ENCODE results near the gene ADAM10.

Gene ADAM10

GRCh38 chr15:58715266-58715917, 34.1 kb downstream of the ADAM10 start:
- DNase-seq (ENCODE audit: low spot score), result no peak

- no peak for DNase-seq (ENCODE audit: low spot score)
Observed at GRCh38 chr15:58710701-58711100, 38.8 kb downstream of the ADAM10 start.

- DNase-seq (ENCODE audit: low spot score), result no peak
Observed at GRCh38 chr15:58707397-58707796, 42.1 kb downstream of the ADAM10 start.

DNA sequence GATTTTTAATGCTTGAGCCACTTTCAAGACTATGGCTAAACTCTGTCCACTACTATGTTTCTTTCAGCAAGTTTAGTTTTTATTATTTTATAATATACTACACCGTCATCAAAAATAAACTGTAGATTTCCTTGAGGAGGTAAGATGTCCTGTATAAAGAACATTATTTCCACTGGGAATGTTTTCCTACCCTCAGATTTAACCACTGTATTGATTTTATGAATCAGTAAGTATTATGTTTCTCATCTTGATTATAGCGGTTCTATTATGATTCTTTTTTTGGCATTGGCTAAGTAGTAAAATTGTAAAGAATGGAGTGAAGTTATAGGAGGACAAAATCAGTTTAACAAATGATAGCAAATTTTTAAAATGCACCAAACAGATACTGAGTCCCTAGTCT, 44.4 kb downstream of the ADAM10 start:
- DNase-seq (ENCODE audit: low spot score), result no peak

DNA sequence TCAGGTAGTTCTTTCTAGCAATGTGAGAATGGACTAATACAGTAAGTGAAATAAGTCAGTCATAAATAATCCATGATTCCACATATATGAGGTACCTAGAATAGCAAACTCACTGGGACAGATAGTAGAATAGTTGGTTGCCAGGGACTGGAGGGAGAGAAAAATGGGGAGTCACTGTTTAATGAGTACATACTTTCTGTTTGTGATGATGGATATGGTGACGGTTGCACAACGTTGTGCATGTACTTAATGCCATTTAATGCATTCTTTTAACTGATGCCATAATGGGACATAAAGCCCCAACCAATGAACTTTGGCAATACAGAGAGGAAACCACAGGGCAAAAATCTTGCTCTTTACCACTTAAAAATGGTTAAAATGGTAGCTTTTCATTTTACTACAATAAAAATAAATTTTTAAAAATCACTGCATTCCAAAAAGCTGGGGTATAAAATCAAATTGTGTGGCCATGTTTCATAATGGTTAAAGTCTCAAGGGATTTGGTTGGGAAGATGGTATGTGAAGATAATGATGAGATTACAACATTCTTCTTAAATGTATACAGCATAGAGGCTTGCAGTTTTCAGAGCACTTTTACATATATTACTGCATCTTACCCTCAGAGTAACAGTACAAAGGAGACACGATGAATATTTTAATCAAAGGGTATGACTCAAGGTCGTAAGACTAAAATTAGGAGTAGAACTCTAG, 45.2 kb downstream of the ADAM10 start:
- no peak for DNase-seq (ENCODE audit: low spot score)

- DNase-seq (ENCODE audit: low spot score), result no peak
Observed at GRCh38 chr15:58703610-58704009, 45.9 kb downstream of the ADAM10 start.

GRCh38 chr15:58702233-58702632, 47.3 kb downstream of the ADAM10 start:
- no peak for DNase-seq (ENCODE audit: low spot score)

- DNase-seq (ENCODE audit: low spot score), result no peak
Observed at GRCh38 chr15:58701376-58701775, 48.1 kb downstream of the ADAM10 start.

GRCh38 chr15:58699769-58700168, 49.7 kb downstream of the ADAM10 start:
- no peak for DNase-seq (ENCODE audit: low spot score)

- no peak for DNase-seq (ENCODE audit: low spot score)
Observed at GRCh38 chr15:58698887-58699641, 50.4 kb downstream of the ADAM10 start.

DNA sequence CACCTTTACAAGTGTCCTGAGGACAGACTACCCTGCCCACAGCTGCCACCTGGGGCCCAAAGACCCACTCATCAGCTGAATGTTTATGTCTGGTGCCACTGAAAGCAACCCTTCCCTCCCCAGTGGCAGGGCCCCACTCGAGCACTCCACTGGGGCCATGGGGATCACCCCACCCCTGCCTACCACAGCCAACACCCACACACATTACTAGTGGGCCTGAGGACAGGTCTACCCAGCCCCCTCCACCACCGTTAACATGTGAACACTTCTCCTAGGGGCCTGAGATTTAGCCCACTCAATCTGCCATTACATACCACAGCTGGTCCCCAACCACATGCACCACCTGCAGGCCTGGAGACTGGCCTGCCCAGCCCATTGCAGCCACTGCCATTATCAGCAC, 52.3 kb downstream of the ADAM10 start:
- DNase-seq (ENCODE audit: low spot score), result no peak

GRCh38 chr15:58696738-58697137, 52.8 kb downstream of the ADAM10 start:
- DNase-seq (ENCODE audit: low spot score), result no peak

GRCh38 chr15:58694641-58695398, 54.7 kb downstream of the ADAM10 start:
- DNase-seq (ENCODE audit: low spot score), result no peak

- DNase-seq (ENCODE audit: low spot score), result no peak
Observed at GRCh38 chr15:58690703-58691102, 58.8 kb downstream of the ADAM10 start.

GRCh38 chr15:58689646-58690045, 59.9 kb downstream of the ADAM10 start:
- DNase-seq (ENCODE audit: low spot score), result no peak

DNA sequence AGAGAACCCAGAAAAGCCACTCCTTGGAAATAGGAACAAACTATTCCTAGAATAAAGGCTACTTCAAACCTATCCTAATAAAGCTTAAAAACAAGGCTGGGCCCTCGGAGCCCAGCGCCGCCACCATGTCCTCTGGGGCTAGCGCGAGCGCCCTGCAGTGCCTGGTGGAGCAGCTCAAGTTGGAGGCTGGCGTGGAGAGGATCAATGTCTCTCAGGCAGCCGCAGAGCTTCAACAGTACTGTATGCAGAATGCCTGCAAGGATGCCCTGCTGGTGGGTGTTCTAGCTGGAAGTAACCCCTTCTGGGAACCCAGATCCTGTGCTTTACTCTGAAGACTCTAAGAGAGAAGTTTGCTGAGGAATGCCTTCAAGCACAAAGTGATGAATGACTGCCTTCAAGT, 63.2 kb downstream of the ADAM10 start:
- no peak for DNase-seq (ENCODE audit: low spot score)

DNA sequence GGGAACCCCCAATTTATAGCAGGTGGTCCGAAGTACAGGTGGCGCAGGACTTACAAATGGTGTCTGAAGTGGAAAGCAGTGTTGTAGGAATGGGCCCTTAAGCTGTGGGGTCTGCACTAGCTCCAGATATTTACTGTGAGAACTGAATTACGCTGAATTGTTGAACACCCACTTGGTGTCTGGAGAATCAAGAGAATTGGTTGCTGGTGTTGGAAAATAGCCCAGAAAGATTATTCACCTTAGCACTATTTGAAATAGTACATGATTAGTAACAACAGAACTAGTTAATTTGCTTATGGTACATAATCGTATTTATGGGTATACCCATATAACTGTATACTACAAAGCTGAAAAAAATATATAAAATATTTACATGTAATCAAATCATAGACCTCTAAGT, 64.8 kb downstream of the ADAM10 start:
- no peak for DNase-seq (ENCODE audit: low spot score)

DNA sequence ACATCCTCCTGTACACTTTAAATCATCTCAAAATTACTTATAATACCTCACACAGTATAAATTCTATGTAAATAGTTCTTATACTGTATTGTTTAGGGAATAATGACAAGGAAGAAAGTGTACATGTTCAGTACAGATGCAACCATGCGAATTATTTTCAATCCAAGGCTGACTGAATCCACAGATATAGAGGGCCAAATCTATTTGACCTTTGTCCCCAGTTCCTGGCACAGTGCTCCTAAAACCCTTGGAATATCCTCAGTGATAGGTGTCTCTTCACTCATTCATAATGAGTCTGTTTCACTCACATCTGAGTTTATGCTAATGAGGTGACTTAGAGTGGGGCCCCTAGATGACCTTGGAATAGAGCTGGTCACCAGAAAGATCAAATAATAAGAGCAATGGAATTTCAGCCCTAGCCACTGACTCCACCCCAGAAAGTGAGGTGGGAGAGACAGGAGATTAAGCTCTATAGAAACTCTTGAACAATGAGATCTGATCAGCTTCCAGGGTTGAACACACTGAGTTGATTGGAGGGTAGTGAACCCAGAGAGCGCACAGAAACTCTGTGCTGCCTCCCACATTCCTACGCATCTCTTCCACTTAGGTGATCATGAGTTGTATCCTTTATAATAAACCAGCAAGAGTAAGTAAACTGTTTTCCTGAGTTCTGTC, 65.3 kb downstream of the ADAM10 start:
- DNase-seq (ENCODE audit: low spot score), result no peak

DNA sequence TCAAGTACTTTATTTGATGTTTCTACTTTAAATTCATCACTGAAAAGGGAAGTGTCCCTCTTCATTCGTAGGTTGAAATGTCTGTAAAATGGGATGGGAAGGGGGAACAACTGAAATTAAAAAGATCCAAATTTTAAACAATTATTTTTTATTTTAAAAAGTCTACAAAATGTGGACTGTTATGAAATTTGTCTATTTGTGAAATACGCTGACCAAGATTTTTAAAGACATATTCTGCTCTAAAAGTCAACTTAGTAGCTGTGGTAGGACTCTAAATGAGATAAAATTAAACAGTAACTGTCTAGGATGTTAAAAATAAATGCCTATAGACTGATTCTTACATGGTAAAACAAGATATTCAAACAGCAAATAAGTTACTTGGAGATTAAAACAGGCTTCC, 67.3 kb downstream of the ADAM10 start:
- no peak for DNase-seq (ENCODE audit: low spot score)

DNA sequence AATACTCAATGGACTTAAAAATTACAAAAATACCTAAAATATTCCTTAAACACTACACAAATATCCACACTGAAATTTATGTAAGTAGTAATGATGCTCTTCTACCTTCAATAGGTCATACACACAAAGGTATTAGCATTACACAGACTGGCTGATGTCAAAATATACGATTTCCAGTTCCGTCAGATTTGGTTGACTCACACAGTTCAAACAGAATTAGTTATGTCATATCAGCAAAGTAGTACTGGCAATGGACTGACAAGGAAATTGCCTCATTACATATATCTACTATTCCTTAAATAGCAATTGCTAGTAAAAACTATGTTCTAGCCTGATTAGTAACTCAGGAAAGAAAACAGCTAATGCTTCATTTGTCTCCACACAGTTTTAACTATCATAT, 70.8 kb downstream of the ADAM10 start:
- DNase-seq (ENCODE audit: low spot score), result no peak

- DNase-seq (ENCODE audit: low spot score), result no peak
Observed at GRCh38 chr15:58677426-58677825, 72.1 kb downstream of the ADAM10 start.

DNA sequence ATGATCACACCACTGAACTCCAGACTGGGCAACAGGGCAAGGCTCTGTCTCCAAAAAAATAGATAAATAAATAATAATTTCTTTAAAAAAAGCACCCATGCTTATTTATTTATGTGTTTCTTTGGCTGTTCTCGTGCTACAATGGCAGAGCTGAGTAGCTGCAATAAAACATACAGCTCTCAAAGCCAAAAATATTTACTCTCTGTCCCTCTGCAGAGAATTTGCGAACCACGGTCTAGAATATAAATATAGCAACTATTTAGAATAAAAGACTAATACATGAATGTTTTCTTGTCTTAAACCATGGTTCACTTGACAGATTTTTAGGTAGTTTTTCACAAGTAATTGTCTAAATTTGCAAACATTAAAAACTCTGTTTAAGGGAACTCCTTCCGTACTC, 72.7 kb downstream of the ADAM10 start:
- DNase-seq (ENCODE audit: low spot score), result no peak
